ENCODE data around the gene EAF1.

EAF1 gene

GRCh38 chr3:15431256-15431837 is 3.9 kb downstream of the EAF1 start:
- peak overlapping the region; percentile 80 for H3K27ac ChIP-seq
- TF ChIP-seq CTCF (conservative IDR thresholded peaks at IDR 0.05) = no peak

- TF ChIP-seq CTCF (conservative IDR thresholded peaks at IDR 0.05) = no peak
- no peak overlapping the region for H3K27ac ChIP-seq
These were observed 6.1 kb downstream of the EAF1 start for GRCh38 chr3:15433531-15433930.

- no peak for TF ChIP-seq CTCF (conservative IDR thresholded peaks at IDR 0.05)
- no peak overlapping the region for H3K27ac ChIP-seq
These were observed 7.4 kb downstream of the EAF1 start for GRCh38 chr3:15434756-15435155.

- no peak overlapping the region for H3K27ac ChIP-seq
- TF ChIP-seq CTCF (conservative IDR thresholded peaks at IDR 0.05) = no peak
These were observed 8.8 kb downstream of the EAF1 start for GRCh38 chr3:15436246-15436645.

- H3K27ac ChIP-seq = no peak overlapping the region
These were observed 11.6 kb downstream of the EAF1 start for GRCh38 chr3:15438983-15439382.

GRCh38 chr3:15439476-15439875 is 12.1 kb downstream of the EAF1 start:
- no peak overlapping the region for H3K27ac ChIP-seq
- no peak for TF ChIP-seq CTCF (conservative IDR thresholded peaks at IDR 0.05)

More at GRCh38 chr3:15438983-15439382, 11.6 kb downstream of the EAF1 start:
- TF ChIP-seq CTCF (conservative IDR thresholded peaks at IDR 0.05) = no peak

- TF ChIP-seq CTCF (conservative IDR thresholded peaks at IDR 0.05) = no peak
- no peak overlapping the region for H3K27ac ChIP-seq
These were observed 13.5 kb downstream of the EAF1 start for GRCh38 chr3:15440891-15441290.
